Activated CD4-positive, alpha-beta T cell treated with anti-CD3 and anti-CD28 coated beads, Interleukin-2, Interleukin-4, amounts not matched to agents 100 ng/mL and 50 ng/mL, durations not matched to agents 16 hours and 8 hours (primary cell): ENCODE measurements around the gene HAP1.
"Not testable (repeated sequence)": the region's sequence is repeated elsewhere in the genome, so short reads cannot be mapped to it uniquely, and the experiment has no call there.

Source experiments
- DNase-seq: peaks from one replicate; pipeline ENCODE4 v3.0.0-alpha.2; 2020; ENCODE audit warnings: low spot score

Gene HAP1

GRCh38 chr17:41690497-41690896, 43.9 kb downstream of the HAP1 start:
- no peak for DNase-seq

GRCh38 chr17:41689497-41690299, 44.7 kb downstream of the HAP1 start:
- DNase-seq: peak; percentile 72

GRCh38 chr17:41688641-41689496, 45.6 kb downstream of the HAP1 start, which contains the start of gene EIF1:
Gene EIF1, plus strand, starts transcription at chr17:41688885. Its CDS starts 154 bp downstream, at chr17:41689039.
- peak; percentile 100 for DNase-seq

DNA sequence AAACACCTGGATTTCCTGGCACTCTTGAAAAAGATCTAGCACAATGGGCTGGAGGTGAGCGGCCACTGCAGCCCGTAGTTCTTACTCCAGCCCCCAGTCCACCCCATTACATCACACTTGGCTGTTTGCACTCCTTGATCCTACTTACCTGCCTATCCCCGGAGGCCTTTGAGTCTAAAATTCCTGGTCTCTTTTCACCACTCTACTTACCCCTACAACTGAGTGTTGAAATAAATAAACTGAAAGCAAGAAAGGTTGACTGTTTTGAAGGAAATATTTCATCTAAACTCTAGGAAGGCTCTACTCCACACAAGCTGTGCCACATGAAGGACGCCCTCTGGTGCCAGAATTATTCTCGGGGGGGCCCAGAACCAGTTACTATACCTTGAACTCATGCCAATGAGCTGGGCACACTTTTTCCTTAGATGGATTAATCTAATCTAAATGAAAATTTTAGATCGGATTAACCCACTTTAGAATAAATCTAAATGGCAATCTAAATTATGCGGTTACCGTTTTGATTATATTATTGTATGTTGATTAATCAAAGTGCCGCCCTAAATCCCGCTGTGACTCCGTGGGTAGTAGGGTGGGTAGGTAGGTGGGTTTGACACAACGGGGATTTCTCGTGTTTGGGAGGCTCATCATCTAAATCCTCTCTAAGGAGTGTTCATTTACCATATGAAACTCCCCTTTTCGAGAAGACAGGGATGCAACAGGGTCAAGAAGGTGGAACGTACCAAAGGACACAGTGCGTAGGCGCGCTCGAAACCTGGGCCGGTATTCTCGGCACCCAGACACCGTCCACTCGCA, 46.4 kb downstream of the HAP1 start:
- peak; percentile 60 for DNase-seq

DNA sequence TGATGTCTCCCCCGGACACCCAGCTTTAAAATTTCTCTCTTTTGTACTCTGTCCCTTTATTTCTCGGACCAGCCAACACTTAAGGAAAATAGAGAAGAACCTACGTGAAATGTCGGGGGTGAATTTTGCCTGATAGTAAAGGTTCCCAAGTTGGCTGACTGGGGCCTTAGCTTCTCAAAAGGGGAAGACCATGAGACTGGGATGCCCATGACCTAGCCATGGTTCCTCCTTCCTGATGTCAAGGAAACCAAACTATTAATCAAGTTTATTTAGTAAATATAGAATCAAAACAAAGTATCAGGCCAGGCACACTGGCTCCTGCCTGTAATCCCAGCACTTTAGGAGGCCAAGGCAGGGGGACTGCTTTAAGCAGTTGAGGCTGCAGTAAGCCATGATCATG, 48.2 kb downstream of the HAP1 start:
- DNase-seq: no peak

DNA sequence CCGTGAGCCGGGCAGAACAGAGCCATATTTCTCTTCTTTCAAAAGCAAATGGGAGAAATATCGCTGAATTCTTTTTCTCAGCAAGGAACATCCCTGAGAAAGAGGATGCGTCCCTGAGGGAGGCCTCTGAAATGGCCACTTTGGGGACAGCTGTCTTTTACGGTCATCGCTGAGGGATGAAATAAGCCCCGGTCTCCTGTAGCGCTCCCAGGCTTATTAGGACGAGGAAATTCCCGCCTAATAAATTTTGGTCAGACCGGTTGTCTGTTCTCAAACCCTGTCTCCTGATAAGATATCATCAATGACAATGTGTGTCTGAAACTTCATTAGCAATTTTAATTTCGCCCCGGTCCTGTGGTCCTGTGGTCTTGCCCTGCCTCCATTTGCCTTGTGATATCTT, 48.7 kb downstream of the HAP1 start:
- not testable (repeated sequence) for DNase-seq

DNA sequence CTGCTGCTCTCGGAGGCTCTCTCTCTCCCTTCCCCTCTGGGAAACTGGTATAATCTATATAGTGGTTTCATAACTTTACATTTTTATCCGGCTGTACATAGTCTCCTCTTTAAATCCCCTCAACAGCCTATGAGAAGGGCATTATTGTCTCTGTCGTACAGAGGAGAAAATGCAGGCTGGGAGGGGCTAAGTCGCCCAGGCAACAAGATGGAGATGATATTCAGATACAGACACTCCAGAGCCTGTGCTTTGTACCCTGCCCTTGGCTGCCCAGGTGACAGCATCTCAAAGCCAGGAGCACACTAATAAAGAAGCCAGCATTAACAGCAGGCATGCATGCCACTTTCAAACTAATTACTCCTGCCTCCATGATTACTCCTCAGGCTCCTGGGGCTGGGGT, 50.4 kb downstream of the HAP1 start:
- no peak for DNase-seq

DNA sequence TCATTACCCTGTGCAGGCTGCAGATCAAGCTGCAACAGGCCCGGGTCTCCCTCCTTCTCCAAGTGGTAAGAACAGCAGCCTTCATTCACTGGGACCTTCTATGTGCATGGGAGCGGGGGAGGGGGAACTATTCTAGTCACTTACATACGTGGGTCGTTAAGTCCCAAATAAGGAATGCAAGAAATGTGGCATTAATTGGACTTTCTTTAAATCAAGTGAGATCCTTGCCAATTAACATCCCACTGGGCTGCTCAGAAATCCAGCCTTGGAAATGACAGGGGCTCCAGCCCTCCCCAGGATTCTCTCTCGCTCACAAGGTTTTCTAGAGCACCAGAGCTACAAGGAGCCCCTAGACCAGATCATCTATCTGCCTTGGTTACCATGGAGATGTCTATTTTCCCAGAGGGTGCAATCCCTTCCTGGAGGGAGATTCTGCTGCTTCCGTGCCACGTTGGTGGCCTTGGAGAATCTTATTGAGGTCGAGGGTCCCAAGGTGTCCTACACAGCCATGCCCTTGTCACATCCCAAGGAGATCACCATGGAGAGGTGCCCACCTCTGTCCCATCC, 50.9 kb downstream of the HAP1 start:
- no peak for DNase-seq

- DNase-seq: no peak
These were observed 51.8 kb downstream of the HAP1 start for GRCh38 chr17:41682631-41683030.

DNA sequence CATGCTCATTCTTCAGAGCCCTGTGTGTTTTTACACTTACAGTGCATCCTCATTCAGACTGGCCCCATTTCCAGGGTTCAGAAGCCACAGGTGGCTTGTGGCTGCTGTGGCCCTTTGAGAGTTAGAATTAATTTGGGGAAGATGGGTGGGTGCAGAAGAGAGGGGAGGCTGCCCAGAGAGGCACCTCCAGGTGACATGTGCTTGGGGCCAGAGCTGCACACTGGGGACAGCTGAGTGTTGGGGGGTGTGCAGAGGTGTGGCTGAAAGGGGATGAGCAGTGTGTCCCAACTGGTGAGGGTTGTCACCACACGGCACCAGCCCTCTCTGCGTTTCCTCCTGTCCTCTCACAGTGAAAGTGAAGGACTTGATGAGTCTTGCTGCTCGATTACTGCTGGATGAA, 52.7 kb downstream of the HAP1 start:
- no peak for DNase-seq

DNA sequence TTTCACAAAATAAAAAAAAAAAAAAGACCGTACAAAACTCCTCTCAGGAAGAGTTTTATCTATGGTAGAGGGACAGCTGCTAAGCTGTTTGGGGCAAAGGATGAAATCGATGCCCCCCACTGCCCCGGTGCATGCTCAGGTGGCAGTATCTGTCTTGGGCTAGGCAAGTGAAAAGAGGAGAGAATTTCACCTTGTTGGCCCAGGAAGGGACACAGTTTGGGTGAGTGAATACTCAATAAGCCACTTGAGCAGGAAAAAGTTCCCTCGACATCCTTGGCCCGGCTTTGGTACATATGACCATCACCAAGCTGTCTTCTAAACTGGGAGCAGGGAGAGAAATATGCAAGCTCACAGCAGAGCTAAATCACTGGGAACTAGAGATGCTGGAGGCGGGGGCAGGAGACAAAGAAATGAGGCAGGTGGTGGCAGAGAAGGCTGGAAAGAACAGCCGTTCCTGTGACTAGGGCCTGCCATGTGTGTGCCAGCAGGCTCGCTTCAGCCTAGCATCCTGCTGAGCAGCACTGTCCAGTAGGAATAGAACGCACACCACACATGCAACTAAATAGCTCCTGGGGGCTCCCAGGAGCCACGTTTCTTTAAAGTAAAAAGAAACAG, 53.9 kb downstream of the HAP1 start:
- DNase-seq: no peak

DNA sequence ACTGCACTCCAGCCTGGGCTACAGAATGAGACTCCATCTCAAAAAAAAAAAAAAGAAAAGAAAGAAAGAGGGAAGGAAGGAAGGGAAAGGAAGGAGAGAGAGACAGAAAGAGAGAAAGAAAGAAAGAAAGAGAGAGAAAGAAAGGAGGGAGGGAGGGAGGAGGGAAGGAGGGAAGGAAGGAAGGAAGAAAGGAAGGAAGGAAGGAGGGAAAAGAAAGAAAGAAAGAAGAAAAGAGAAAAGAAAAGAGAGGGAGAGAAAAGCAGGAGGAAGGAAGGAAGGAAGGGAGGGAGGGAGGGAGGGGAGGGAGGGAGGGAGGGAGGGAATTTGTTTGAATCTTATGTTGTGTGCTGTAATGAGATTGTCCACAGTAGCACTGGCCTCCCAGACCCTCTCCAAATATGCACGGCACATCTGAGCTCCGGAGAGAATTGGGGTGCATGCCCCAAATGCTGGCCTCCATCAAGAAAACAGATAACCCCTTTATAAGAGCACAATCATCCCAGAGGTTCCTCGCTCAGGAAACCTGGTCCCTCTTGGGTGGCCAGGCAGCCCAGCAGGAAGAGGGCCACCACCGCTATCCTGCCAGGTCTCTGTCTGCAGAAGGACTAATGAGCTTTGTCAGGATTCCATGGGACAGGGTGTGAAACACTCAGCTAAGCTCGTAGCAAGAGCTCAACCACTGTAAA, 54.6 kb downstream of the HAP1 start:
- DNase-seq: no peak

GRCh38 chr17:41678907-41679739, 55.3 kb downstream of the HAP1 start:
- peak; percentile 90 for DNase-seq

GRCh38 chr17:41678411-41678906, 56.0 kb downstream of the HAP1 start:
- DNase-seq: no peak

- DNase-seq: no peak
These were observed 58.4 kb downstream of the HAP1 start for GRCh38 chr17:41676058-41676419.

- DNase-seq: not testable (repeated sequence)
These were observed 59.0 kb downstream of the HAP1 start for GRCh38 chr17:41675157-41676057.
